Measurements from ENCODE around the gene ALDH16A1. TPM values are rescaled to one million over a fixed set of nuclear protein-coding genes. Genes with fewer than 3 reads are reported as not detected.

Gene ALDH16A1
- total RNA-seq, 4 donors from 2014 or later = 32.5 to 39.5 (median 34.2) TPM

DNA sequence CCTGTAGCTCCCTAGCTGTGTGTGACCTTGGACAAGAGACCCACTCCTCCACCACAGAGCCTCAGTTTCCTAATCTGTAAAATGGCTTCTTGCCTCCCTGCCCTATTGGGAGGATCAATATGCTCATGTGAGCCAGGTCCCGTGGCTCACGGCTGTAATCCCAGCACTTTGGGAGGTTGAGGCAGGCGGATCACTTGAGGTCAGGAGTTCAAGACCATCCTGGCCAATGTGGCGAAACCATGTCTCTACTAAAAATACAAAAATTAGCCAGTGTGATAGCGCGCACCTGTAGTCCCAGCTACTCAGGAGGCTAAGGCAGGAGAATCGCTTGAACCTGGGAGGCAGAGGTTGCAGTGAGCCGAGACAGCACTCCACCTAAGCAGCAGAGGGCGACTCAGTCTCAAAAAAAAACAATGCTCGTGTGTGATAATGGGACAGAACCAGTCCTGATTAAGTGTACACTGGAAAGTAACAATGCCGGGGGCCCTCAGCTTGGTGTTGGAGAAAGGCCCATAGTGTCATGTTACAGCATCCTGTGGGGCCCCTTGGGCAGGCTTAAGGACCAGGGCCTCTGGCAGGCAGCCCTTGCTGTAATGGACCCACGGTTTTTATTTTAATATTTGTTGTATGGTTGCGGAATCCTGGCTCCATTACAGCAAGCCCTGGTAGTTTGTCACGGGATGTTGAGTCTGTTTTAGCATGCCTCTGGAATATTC, 50.0 kb downstream of the ALDH16A1 start:
- Histone ChIP-seq H3K27me3 (no peaks in the 10 kb centered on the region), H3K4me3 (replicated peaks in 1 of 3) (no peak overlapping the region), H3K9me3 (no peaks in the 10 kb centered on the region), H3K36me3 (peaks cover 18 to 20% of the 10 kb centered on the region in 2 donors), H3K4me1 (peaks cover 4 to 18% of the 10 kb centered on the region in 2 donors), H3K27ac (peak overlapping the region in 1 of 3 donors; percentile 13)
- intact Hi-C loops (cut with DNase I) = loop anchor here (2.0 kb wide), 1 partner anchor 44 kb away; no protein-coding TSS in a partner anchor
- no peak for TF ChIP-seq POLR2A (IDR thresholded peaks at IDR 0.05)
- TF ChIP-seq, protein P1, sequence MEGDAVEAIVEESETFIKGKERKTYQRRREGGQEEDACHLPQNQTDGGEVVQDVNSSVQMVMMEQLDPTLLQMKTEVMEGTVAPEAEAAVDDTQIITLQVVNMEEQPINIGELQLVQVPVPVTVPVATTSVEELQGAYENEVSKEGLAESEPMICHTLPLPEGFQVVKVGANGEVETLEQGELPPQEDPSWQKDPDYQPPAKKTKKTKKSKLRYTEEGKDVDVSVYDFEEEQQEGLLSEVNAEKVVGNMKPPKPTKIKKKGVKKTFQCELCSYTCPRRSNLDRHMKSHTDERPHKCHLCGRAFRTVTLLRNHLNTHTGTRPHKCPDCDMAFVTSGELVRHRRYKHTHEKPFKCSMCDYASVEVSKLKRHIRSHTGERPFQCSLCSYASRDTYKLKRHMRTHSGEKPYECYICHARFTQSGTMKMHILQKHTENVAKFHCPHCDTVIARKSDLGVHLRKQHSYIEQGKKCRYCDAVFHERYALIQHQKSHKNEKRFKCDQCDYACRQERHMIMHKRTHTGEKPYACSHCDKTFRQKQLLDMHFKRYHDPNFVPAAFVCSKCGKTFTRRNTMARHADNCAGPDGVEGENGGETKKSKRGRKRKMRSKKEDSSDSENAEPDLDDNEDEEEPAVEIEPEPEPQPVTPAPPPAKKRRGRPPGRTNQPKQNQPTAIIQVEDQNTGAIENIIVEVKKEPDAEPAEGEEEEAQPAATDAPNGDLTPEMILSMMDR (IDR thresholded peaks at IDR 0.05) = peak; percentile 17 to 76 (median 51)
- peak; percentile 33 to 47 for DNase-seq
- WGBS, 2 donors = 39 to 42% methylated on average over 14 of the region's 14 CpGs

DNA sequence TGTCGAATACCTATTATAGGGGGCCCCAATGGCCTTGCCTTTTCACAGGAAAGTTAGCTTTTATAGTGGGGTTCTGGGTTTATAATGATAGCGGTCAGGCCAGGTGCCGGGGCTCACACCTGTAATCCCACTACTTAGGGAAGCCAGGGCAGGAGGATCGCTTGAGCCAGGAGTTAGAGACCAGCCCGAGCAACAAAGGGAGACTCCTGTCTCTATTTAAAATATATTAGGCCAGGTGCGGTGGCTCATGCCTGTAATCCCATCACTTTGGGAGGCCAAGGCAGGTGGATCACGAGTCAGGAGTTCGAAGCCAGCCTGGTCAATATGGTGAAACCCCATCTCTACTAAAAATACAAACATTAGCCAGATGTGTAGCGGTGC, 50.5 kb downstream of the ALDH16A1 start:
- no peak for DNase-seq
- Histone ChIP-seq H3K27me3 (no peaks in the 10 kb centered on the region), H3K36me3 (peaks cover 13 to 15% of the 10 kb centered on the region in 2 donors), H3K27ac (no peak overlapping the region), H3K4me1 (peaks cover 4 to 13% of the 10 kb centered on the region in 2 donors), H3K9me3 (no peaks in the 10 kb centered on the region), H3K4me3 (replicated peaks in 1 of 3) (no peak overlapping the region)
- TF ChIP-seq, protein P1 (IDR thresholded peaks at IDR 0.05) = no peak
- no peak for TF ChIP-seq POLR2A (IDR thresholded peaks at IDR 0.05)
- intact Hi-C loops (cut with DNase I) = loop anchor here (2.0 kb wide), 1 partner anchor 43 kb away; no protein-coding TSS in a partner anchor
- 77 to 81% methylated on average over 9 of the region's 9 CpGs for WGBS, 2 donors

DNA sequence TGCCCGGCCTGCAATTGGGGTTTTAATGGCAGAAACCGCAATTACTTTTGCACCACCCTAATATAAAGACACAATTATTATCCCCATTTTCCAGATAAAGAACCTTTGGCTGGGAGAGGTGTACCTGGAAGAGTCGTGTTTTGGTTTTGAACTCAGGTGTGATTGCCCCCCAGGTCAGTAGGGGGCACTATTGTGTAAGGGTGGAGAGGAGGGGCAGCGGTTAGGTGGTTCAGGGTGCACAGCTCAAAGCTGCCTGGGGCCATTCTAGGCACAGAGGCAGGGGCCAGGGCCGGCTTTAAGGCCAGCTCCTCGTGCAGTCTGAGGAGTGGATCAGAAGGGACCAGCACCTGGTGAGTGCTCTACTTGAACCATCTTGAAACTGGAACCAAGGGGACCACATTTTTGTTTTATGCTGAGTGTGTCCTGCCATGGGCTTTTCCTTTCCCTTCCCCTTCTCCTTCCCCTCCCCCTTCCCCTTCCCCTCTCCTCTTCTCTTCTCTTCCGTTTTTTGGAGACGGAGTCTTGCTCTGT, 53.6 kb downstream of the ALDH16A1 start:
- peak; percentile 33 to 46 for DNase-seq

DNA sequence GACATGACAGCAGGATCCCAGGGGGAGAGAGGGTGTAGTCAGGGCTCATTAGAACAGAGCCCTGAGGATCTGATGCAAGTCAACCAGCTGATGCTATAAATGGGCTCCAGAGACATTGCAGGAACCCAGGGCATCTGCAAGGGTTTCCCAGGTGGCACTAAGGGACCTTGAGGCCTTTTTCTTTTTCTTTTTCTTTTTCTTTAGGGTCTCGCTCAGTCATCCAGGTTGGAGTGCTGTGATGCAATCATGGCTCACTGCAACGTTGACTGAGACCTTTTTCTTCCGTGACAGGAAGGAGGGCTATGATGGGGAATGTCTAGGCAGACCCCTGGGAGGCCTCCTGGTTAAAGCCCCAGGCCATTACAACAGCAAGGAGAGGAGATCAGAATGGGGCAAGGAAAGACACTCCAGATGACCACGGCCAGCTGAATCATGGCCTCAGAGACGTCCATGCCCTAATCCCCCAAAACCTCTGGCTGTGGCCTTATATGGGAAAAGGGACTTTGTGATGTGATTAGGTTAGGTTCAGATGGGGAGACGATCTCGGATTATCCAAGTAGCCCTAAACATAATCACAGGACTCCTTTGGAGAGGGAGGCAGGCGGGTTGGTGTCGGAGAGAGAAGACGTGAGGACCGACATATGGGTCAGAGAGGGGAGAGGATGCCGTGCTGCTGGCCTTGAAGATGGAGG, 54.9 kb downstream of the ALDH16A1 start:
- intact Hi-C loops (cut with DNase I) = no loop called here
- Histone ChIP-seq H3K4me1 (peaks cover 4% of the 10 kb centered on the region in 2 donors), H3K27me3 (no peaks in the 10 kb centered on the region), H3K36me3 (no peaks in the 10 kb centered on the region), H3K9me3 (no peaks in the 10 kb centered on the region), H3K27ac (no peak overlapping the region), H3K4me3 (replicated peaks in 1 of 3) (no peak overlapping the region)
- TF ChIP-seq POLR2A (IDR thresholded peaks at IDR 0.05) = no peak
- TF ChIP-seq, protein P1 (IDR thresholded peaks at IDR 0.05) = no peak
- 78 to 82% methylated on average over 12 of the region's 12 CpGs for WGBS, 2 donors
- no peak for DNase-seq

More for the DNA sequence above, 53.6 kb downstream of the ALDH16A1 start:
- H3K27me3 ChIP-seq = no peaks in the 10 kb centered on the region
- H3K27ac ChIP-seq = no peak overlapping the region
- H3K36me3 ChIP-seq = no peaks in the 10 kb centered on the region
- H3K4me1 ChIP-seq = peaks cover 0 to 4% of the 10 kb centered on the region in 2 donors
- H3K4me3 ChIP-seq (replicated peaks in 1 of 3) = no peak overlapping the region
- H3K9me3 ChIP-seq = no peaks in the 10 kb centered on the region
- intact Hi-C loops (cut with DNase I) = no loop called here
- WGBS, 2 donors = 39 to 40% methylated on average over 8 of the region's 8 CpGs
- TF ChIP-seq POLR2A (IDR thresholded peaks at IDR 0.05) = no peak
- TF ChIP-seq, protein P1 (IDR thresholded peaks at IDR 0.05) = peak; percentile 18 to 57 (median 48)
